Ovary (tissue), 9 donors: ENCODE data around the gene HIVEP3. TPM values are rescaled to one million over a fixed set of nuclear protein-coding genes. Genes with fewer than 3 reads are reported as not detected.

Source experiments
- DNase-seq, 5 donors: peaks; one replicate each; pipeline ENCODE4 v3.0.0-alpha.2; 2019 to 2020
- H3K27ac ChIP-seq, 2 donors: fragments of 200-600 bp; one replicate each; pipeline versions ENCODE4 v1.5.1 to v1.8.0; 2019 to 2022
- H3K27me3 ChIP-seq: fragments of 200-600 bp; one replicate; pipeline ENCODE4 v1.8.0; 2022
- H3K36me3 ChIP-seq: fragments of 200-600 bp; sonication (generic); one replicate; pipeline ENCODE4 v1.5.1; 2019
- H3K4me1 ChIP-seq: one replicate; pipeline ENCODE4 v1.8.1; 2013; ENCODE audit warnings: mild to moderate bottlenecking, moderate library complexity; ENCODE audit not compliant: insufficient read depth
- H3K4me3 ChIP-seq: fragments of 200-600 bp; sonication (generic); one replicate; pipeline ENCODE4 v1.5.1; 2017
- H3K9me3 ChIP-seq, 2 donors: fragments of 200-600 bp in 1 of 2; sonication (generic) in 1 of 2; one replicate each; pipeline versions ENCODE4 v1.5.1 to v1.8.1; 2013 to 2019; ENCODE audit warnings: mild to moderate bottlenecking in 1 of 2, moderate library complexity in 1 of 2
- CTCF ChIP-seq, 3 donors: fragments of 450-650 bp in 2 of 3; fragments of 200-600 bp in 1 of 3; IDR thresholded peaks; one replicate each; pipeline versions ENCODE4 v1.5.1 to v1.8.0; 2016 to 2022; ENCODE audit warnings: antibody characterized with exemption in 3 of 3, mild to moderate bottlenecking in 1 of 3
- EP300 ChIP-seq: sonication (generic); formaldehyde crosslinking; IDR thresholded peaks from one replicate; pipeline ENCODE4 v1.6.1; 2017; ENCODE audit warnings: antibody characterized with exemption
- POLR2A ChIP-seq: fragments of 450-650 bp; IDR thresholded peaks from one replicate; pipeline ENCODE4 v1.6.1; 2017; ENCODE audit warnings: antibody characterized with exemption, mild to moderate bottlenecking, moderate library complexity
- WGBS, 3 donors: extraction: QIAGEN DNeasy Blood & Tissue Kit in 1 of 3; methylation state at CpG; one replicate each; pipeline versions ENCODE4 v1.1.5 to v1.1.7; 2013 to 2017; 5-methylcytosine and 5-hydroxymethylcytosine counted together
- intact Hi-C, 4 donors: fragments of 100-400 bp; cut with DNase I; formaldehyde crosslinking; loops; one replicate each; pipeline versions ENCODE4 v1.11.0 to v1.15.1; 2022 to 2023
- polyA plus RNA-seq, 2 donors: library from polyadenylated mRNA; stranded (reverse); fragments of 200-250 nt in 1 of 2; fragments of 350-450 nt in 1 of 2; fragmentation: Illumina TruSeq in 1 of 2; extraction: RNeasy Lipid Tissue Mini Kit (QIAGEN cat#74804) in 1 of 2; gene quantifications; one replicate each; pipeline ENCODE4 v1.2.3, GENCODE V29; 2013 to 2014
- total RNA-seq, 7 donors: library from RNA; depleted of rRNA in 2 of 7; stranded (reverse); fragments of >200 nt in 2 of 7; fragmentation: NEBNext Ultra II Directional in 3 of 7; extraction: Animal tissue kit (Norgen Biotek cat#: 25700) in 3 of 7; gene quantifications; one replicate each; pipeline versions ENCODE4 v1.1.0 to v1.2.4, GENCODE V29; 2016 to 2023
- donor health status: DM: no; HTN: no; CAD: no; lungs with moderate emphysema.
- donor health status: DM: no; HTN: no; CAD: no.
- donor health status: Bipolar disorder and iron deficiency.
- donor health status: DM: yes; HTN: yes; CAD: no.
- donor health status: DM: no; HTN: no; CAD: no.
- donor health status: DM: yes; HTN: yes; CAD: no.

HIVEP3 gene
- total and polyA plus RNA-seq, 9 donors, result 3.0 to 7.5 (median 5.2) TPM

GRCh38 chr1:41908288-41908895, 10.3 kb downstream of the HIVEP3 start:
- intact Hi-C loops, result no loop called here
- TF ChIP-seq POLR2A, result no peak
- no peak for TF ChIP-seq EP300
- no peak for TF ChIP-seq CTCF (IDR thresholded peaks at IDR 0.05)
- H3K27ac ChIP-seq, result no peak overlapping the region
- WGBS, 3 donors, result 35 to 53% (median 50%) methylated on average over 3 of the region's 3 CpGs
- H3K36me3 ChIP-seq, result no peaks in the 10 kb centered on the region
- no peaks in the 10 kb centered on the region for H3K4me1 ChIP-seq
- H3K27me3 ChIP-seq, result no peaks in the 10 kb centered on the region
- DNase-seq, result no peak
- no peaks in the 10 kb centered on the region for H3K9me3 ChIP-seq
- H3K4me3 ChIP-seq, result no peak overlapping the region

GRCh38 chr1:41907446-41907845, 11.3 kb downstream of the HIVEP3 start:
- 92 to 97% (median 96%) methylated on average over 8 of the region's 8 CpGs for WGBS, 3 donors
- Histone ChIP-seq H3K36me3 (no peaks in the 10 kb centered on the region), H3K9me3 (no peaks in the 10 kb centered on the region), H3K4me1 (peaks cover under 1% of the 10 kb centered on the region), H3K27me3 (no peaks in the 10 kb centered on the region), H3K4me3 (no peak overlapping the region), H3K27ac (no peak overlapping the region)
- TF ChIP-seq POLR2A (no peak), CTCF (IDR thresholded peaks at IDR 0.05) (no peak), EP300 (no peak)
- no peak for DNase-seq
- intact Hi-C loops, result no loop called here

GRCh38 chr1:41906943-41907342, 11.8 kb downstream of the HIVEP3 start:
- H3K36me3 ChIP-seq, result no peaks in the 10 kb centered on the region
- TF ChIP-seq CTCF (IDR thresholded peaks at IDR 0.05) (no peak), EP300 (no peak), POLR2A (no peak)
- no peak overlapping the region for H3K27ac ChIP-seq
- peaks cover 5% of the 10 kb centered on the region for H3K4me1 ChIP-seq
- H3K27me3 ChIP-seq, result no peaks in the 10 kb centered on the region
- no peak overlapping the region for H3K4me3 ChIP-seq
- 57 to 67% (median 64%) methylated on average over 2 of the region's 2 CpGs for WGBS, 3 donors
- intact Hi-C loops, result no loop called here
- no peaks in the 10 kb centered on the region for H3K9me3 ChIP-seq
- DNase-seq, result no peak

GRCh38 chr1:41905093-41905675, 13.5 kb downstream of the HIVEP3 start:
- 94 to 97% (median 96%) methylated on average over 1 of the region's 1 CpG for WGBS, 3 donors

More at GRCh38 chr1:41905093-41905675, 13.5 kb downstream of the HIVEP3 start:
- H3K4me3 ChIP-seq, result no peak overlapping the region
- intact Hi-C loops, result no loop called here
- peaks cover 6% of the 10 kb centered on the region for H3K4me1 ChIP-seq
- TF ChIP-seq EP300, result no peak
- no peak for TF ChIP-seq POLR2A
- TF ChIP-seq CTCF (IDR thresholded peaks at IDR 0.05), result no peak
- no peaks in the 10 kb centered on the region for H3K36me3 ChIP-seq
- H3K27ac ChIP-seq, result no peak overlapping the region
- no peaks in the 10 kb centered on the region for H3K27me3 ChIP-seq
- no peaks in the 10 kb centered on the region for H3K9me3 ChIP-seq
- no peak for DNase-seq
